Fibroblast of skin of right biceps (primary cell): ENCODE results near the gene MAG.

Experiments
- DNase-seq: peaks from one replicate; pipeline ENCODE4 v3.0.0-alpha.2; 2013

Gene MAG

GRCh38 chr19:35291916-35292315 lies at the start of gene MAG:
MAG (plus strand) TSS chr19:35292161; CDS start chr19:35295409, 3,248 bp downstream.
- DNase-seq = no peak

DNA sequence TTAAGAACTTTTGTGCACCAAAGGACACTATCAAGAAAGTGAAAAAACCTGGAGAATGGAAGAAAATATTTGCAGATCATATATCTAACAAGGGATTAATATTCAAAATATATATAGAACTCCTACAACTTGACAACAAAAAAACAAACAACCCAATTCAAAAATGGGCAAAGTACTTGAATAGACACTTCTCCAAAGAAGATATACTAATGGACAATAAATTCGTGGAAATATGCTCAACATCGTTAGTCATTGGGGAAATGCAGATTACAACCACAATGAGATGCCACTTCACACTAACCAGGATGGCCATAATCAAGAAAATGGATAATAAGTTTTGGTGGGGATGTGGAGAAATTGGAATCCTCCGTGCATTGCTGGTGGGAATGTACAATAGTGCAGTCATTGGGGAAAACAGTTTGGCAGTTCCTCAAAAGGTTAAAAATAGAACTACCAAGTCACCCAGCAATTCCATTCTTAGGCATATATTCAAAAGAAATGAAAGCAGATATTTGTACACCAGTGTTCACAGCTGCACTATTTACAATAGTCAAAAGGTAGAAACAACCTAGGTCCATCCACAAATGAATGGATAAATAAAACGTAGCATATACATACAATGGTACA lies 45.4 kb upstream of the MAG start:
- no peak for DNase-seq

DNA sequence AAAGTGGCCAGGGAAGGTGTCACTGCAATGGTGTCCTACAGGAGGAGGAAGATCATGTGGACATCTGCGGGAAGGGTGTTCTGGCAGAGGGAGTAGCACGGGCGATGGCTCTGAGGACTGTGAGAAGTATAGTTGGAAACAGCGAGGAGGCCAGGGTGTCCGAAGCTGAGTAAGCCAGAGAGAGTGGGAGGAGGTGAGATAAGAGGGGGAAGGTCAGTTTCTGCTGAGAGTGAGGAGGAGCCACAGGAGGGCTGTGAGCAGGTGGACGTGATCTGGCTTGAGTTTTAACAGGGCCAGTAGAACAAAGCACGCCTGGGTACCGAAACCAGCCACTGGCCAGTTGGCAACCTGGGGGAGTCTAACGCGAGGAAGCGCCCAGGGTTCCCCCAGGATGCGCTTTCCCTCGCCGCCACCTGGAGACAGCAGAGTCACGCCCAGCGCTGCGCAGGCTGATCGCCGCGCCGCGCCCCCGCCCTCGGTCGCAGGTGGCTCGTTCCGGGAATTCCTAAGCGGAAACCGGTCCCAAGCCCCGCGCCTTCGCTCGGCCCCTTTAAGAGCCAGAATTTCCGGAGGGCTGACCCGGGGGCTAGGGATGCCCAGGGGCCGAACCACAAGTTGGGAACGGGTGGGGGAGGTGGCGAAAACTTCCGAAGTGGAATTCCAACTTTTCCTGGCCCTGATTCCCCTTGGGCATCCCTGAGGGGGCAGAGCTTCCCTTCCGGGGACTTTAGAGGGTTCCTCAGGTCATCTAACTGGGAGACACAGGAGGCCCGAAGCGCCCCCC lies 44.2 kb upstream of the MAG start:
- no peak for DNase-seq

- DNase-seq = no peak
These were observed 43.4 kb upstream of the MAG start, which contains the start of gene LSR for GRCh38 chr19:35248310-35249145. LSR (plus strand) TSS chr19:35249002; CDS start chr19:35249023, 21 bp downstream.

- no peak for DNase-seq
These were observed 42.7 kb upstream of the MAG start for GRCh38 chr19:35249146-35249847.

- no peak for DNase-seq
These were observed 41.9 kb upstream of the MAG start for GRCh38 chr19:35249848-35250711.

DNA sequence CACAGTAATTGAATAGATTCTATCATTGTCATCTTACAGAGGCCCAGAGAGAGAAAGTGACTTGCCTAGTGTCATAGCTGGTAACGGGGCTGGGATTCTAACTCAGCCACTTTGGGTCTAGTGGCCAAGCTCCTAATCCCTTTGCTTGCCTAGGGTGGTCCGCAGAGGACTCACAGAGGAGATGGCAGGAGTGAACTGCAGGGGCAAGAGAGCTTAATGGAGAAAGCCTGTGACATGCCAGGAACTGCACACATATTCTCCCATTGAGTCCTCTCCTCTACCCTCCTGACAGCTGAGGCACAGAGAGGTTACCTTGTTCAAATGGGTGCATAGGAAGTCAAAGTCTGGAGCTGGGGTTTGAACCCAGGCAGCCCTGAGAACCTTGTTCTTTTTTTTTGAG lies 40.5 kb upstream of the MAG start:
- DNase-seq = no peak

DNA sequence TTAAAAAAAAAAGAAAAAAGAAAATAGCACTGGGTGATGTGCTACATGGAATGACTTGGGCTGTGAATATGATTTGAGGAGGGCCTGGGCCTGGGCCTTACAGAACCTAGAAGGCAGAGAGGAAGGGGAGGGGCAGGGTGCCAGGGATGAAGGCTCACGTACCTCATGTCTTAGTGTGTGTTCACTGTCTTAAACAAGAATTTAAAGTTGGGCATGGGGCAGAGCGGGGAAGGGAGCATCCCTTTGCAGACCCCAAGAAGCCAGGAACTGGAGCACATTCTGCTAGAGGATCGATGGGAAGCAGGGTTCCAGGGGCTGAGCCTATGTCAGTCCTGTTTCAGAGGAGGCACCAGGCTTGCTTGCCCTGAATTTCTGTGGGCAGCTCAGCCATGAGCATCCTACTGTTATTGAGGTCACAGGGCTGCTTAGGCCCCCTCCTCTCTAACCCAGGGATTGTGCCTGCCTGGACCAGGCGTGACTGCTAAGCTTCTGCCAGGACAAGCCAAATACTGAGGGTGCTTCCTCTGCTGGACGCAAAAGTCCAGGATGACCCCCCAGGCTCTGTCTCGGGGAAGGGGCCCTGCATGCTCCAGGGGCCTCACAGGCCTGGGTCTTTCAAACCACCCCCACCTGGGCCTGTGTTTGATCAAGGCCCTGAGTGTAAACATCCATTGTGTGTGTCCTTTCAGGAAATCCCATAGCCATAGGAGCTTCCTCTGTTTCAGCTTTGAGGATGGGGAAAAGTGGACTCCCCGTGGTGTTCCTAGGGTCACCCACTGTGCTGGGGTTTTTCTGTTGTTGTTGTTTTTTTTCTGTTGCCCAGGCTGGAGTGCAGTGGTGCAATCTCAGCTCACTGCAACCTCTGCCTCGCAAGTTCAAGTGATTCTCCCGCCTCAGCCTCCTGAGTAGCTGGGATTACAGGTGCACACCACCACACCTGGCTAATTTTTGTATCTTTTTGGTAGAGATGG lies 38.4 kb upstream of the MAG start:
- DNase-seq = no peak

DNA sequence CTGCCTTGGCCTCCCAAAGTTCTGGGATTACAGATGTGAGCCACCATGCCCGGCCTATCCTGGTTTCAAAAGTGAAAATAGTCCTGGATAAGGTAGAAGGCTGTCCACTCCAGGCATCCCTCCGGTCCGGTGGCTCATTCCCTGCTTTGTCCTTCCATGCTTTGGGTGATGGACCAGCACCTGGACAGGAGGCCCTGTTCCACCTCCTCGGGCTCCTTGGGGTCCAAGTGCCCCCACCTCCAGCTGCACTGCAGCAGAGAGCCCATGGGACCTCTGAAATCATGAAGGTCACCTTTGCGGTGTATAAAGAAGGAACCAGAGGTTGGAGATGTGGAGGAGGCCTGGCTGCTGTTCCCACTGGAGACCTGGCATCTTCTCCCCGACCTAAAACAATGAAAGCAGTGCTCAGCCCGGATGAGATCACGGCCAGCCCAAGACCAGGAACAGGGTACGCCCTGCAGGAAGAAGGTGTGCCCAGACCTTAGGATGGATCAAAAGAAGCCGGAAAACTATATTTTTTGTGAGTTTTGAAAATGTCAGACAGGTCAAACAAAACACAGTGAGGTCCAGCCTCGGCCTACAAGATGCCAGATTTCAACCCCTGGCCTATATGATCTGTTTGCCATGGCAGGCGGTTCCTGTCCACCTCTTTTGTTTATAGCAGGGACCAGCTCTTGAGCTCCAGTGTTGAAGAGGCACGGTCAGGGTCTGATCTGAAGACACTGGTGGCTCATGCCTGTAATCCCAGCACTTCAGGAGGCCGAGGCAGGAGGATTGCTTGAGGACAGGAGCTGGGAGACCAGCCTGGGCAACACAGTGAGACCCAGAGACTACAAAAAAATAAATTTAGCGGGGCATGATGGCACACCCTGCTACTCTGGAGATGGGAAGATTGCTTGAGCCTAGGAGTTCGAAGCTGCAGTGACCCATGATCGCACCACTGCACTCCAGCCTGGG lies 37.3 kb upstream of the MAG start:
- DNase-seq = no peak

GRCh38 chr19:35256566-35256965 lies 35.4 kb upstream of the MAG start:
- no peak for DNase-seq

DNA sequence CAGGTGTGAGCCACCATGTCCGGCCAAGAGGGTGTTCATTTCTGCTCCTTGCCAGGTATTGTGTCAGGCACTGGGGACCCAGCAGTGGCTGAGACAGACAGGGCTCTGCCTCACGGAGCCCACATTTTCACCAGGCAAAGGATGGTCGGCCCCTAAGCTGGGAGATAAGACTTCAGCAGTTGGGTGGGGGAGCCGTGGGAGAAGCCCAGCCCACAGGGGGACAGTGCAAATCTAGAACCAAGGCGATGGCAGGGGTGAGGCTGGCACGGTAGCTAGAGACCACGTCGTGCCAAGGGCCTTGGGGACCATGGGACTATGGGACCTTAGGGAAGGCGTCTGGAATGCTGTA lies 34.9 kb upstream of the MAG start:
- DNase-seq = no peak

DNA sequence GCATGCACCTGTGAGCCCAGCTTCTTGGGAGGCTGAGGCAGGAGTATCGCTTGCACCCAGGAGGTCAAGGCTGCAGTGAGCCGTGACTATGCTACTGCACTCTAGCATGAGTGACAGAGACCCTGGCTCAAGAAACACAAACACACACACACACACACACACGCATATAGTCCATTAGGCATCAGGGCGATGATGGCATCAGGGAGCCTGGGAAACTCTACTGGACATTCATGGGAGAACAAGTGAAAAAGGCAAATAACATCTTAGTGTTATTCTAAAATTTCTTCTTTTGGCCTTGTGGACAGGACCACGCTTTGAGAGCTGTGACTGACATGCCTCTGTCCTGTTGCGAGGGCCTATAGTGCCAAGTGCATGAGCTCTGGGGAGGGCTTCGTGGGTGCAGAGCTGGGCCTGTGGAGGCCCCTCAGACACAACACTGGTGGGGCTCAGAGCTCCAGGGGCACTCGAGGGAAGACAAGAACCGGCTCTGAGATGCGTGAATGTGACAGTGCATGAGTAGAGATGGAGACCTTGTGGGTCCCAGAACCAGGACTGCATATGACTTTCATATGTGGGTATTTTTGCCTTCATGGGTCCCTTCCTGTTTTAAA lies 31.2 kb upstream of the MAG start:
- DNase-seq = no peak

- no peak for DNase-seq
These were observed 30.4 kb upstream of the MAG start for GRCh38 chr19:35261356-35262100.

DNA sequence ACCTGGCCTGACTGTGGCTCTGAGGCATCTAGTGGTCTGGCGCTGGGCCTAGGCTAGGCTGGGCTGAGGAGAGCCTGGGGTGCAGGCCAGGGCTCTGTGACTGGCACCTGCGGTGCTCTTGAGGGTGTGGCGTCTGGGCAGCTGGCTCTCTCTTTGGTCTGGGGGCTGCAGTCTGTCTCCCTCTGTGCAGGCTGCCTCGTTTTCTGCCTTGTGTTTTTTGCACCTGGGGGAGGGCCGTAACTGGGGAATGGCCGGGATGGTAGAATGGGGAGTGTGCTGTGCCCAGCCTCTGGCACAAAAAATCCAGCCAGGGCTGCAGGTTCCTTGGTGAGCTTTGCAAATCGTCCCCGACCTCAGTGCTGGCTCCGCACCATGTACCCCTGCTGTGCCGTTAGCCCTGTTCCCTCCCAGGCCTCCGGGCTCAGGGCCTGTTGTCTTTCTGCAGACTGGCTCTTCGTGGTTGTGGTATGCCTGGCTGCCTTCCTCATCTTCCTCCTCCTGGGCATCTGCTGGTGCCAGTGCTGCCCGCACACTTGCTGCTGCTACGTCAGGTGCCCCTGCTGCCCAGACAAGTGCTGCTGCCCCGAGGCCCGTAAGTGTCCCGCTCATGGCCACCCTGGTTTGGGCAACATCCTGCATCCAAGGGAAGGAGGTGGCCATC lies 29.7 kb upstream of the MAG start:
- no peak for DNase-seq

DNA sequence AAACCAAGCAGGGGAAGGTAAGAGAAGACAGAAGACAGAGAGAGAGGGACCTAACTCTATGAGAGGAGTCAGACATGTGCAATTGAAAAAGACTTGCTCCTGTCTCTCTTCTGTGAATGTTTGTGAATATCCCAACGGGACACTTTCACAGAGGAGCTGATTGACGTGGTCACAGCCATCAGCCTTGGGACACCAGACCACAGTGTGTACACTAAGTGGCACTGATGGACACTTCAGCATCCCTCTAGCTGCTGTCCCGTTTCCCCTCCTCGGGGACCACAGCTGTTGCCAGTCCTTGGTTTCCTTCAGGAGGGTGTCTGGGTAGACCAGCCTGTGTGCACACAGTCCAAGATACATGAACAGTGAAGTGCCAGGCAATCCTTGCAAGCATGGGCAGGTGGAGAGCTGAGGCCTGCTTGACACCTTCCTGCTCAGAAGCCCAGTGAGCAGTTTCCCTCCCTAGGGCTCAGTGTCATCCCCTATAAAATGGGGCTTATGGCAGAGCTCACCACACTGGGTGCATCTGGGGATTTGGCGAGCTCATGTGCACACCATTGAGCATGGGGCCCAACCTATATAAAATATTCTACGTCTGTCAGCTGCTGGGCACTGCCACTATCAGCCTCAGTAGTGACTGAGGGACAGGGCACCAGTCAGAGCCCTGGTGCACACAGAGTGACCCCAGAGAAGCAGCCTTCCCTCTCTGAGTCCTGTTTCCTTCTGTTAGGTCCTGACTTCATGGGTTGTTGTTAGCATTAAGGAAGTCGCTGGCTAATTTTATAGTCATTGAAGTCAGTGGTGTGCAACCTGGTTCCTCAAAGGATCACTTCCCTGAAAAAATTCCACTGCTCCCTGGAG lies 27.5 kb upstream of the MAG start:
- no peak for DNase-seq

- DNase-seq = no peak
These were observed 26.6 kb upstream of the MAG start for GRCh38 chr19:35265126-35265899.
